ENCODE measurements around the gene PARP11. TPM values are rescaled to one million over a fixed set of nuclear protein-coding genes. Genes with fewer than 3 reads are reported as not detected.

The PARP11 gene
- total RNA-seq, 1 donor from 2014 or later: 28.3 TPM

DNA sequence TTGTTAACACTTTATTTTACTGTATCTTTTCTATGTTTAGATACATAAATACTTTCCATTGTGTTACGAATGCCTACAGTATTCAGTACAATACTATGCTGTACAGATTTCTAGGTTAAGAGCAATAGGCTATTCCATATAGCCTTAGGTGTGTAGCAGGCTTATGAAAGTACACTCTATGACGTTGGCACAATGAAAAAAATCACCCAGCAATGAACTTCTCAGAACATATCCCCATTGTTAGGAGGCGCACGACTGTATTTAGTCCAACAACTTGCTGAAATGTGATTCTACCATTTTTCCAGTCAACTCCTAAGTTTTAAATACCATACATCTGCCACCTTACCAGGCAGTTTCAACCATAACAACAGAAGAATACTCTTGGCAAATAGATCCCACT lies 1.8 kb downstream of the PARP11 start:
- no peak overlapping the region for H3K27ac Mint-ChIP-seq
- H3K9me3 Mint-ChIP-seq (ENCODE audit: low read depth): peaks cover 2% of the 10 kb centered on the region
- TF ChIP-seq, protein P1, sequence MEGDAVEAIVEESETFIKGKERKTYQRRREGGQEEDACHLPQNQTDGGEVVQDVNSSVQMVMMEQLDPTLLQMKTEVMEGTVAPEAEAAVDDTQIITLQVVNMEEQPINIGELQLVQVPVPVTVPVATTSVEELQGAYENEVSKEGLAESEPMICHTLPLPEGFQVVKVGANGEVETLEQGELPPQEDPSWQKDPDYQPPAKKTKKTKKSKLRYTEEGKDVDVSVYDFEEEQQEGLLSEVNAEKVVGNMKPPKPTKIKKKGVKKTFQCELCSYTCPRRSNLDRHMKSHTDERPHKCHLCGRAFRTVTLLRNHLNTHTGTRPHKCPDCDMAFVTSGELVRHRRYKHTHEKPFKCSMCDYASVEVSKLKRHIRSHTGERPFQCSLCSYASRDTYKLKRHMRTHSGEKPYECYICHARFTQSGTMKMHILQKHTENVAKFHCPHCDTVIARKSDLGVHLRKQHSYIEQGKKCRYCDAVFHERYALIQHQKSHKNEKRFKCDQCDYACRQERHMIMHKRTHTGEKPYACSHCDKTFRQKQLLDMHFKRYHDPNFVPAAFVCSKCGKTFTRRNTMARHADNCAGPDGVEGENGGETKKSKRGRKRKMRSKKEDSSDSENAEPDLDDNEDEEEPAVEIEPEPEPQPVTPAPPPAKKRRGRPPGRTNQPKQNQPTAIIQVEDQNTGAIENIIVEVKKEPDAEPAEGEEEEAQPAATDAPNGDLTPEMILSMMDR (IDR thresholded peaks at IDR 0.05; ENCODE audit: unreplicated experiment): no peak
- H3K36me3 Mint-ChIP-seq (ENCODE audit: insufficient read depth): peaks cover 1% of the 10 kb centered on the region
- peaks cover 12% of the 10 kb centered on the region for H3K4me1 Mint-ChIP-seq (ENCODE audit: low read depth)
- H3K27me3 Mint-ChIP-seq: no peaks in the 10 kb centered on the region
- no peak for DNase-seq (ENCODE audit: low spot score, unreplicated experiment)
- peak overlapping the region; percentile 91 for H3K4me3 Mint-ChIP-seq (ENCODE audit: low read depth)

DNA sequence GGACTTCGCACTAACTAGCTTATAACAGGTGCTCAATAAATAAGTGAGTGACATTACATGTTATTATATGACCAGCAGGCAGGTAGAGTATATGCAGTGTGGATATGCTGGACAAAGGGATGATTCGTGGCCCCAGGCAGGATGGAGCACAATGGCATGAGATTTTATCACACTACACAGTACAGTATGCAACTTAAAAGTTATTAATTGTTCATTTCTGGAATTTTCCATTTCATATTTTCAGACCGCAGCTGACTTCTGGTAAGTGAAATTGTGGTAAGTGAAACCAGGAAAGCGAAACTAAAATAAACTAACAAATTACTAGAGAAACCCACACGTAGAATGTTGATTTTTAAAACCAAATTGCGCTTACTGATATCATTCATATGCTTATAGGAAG lies 3.3 kb downstream of the PARP11 start:
- peaks cover 17% of the 10 kb centered on the region for H3K9me3 Mint-ChIP-seq (ENCODE audit: low read depth)
- no peak overlapping the region for H3K4me3 Mint-ChIP-seq (ENCODE audit: low read depth)
- no peak overlapping the region for H3K27ac Mint-ChIP-seq
- no peak for DNase-seq (ENCODE audit: low spot score, unreplicated experiment)
- H3K36me3 Mint-ChIP-seq (ENCODE audit: insufficient read depth): peaks cover 7% of the 10 kb centered on the region
- TF ChIP-seq, protein P1 (IDR thresholded peaks at IDR 0.05; ENCODE audit: unreplicated experiment): no peak
- H3K4me1 Mint-ChIP-seq (ENCODE audit: low read depth): peaks cover 12% of the 10 kb centered on the region
- no peaks in the 10 kb centered on the region for H3K27me3 Mint-ChIP-seq

DNA sequence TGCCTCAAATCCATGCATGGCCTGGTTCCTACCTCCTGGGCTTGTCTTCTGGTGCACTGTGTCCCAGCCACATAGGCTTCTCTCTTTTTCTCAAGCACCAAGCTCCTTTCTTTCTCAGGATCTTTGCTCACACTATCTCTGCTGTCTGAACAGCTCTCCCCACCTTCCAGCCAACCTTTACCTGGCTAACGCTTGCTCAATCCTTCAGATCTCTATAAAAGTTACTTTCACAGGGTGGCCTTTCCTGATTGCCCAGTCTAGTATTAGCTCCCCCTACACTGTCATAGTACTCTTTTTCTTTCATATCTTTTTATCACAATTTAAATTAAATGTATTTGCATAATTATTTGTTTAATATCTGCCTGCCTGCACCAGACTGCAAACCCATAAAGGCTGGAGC lies 3.8 kb downstream of the PARP11 start:
- Mint-ChIP-seq H3K27ac (no peak overlapping the region), H3K36me3 (ENCODE audit: insufficient read depth) (peaks cover 10% of the 10 kb centered on the region), H3K9me3 (ENCODE audit: low read depth) (peaks cover 21% of the 10 kb centered on the region), H3K27me3 (no peaks in the 10 kb centered on the region), H3K4me1 (ENCODE audit: low read depth) (peaks cover 12% of the 10 kb centered on the region), H3K4me3 (ENCODE audit: low read depth) (no peak overlapping the region)
- no peak for DNase-seq (ENCODE audit: low spot score, unreplicated experiment)
- TF ChIP-seq, protein P1 (IDR thresholded peaks at IDR 0.05; ENCODE audit: unreplicated experiment): no peak

GRCh38 chr12:3863756-3864155 lies 9.4 kb downstream of the PARP11 start:
- Mint-ChIP-seq H3K27me3 (no peaks in the 10 kb centered on the region), H3K4me1 (ENCODE audit: low read depth) (no peaks in the 10 kb centered on the region), H3K27ac (peak overlapping the region; percentile 1), H3K4me3 (ENCODE audit: low read depth) (no peak overlapping the region), H3K36me3 (ENCODE audit: insufficient read depth) (peaks cover 24% of the 10 kb centered on the region), H3K9me3 (ENCODE audit: low read depth) (peaks cover 21% of the 10 kb centered on the region)
- no peak for DNase-seq (ENCODE audit: low spot score, unreplicated experiment)
- TF ChIP-seq, protein P1 (IDR thresholded peaks at IDR 0.05; ENCODE audit: unreplicated experiment): no peak

DNA sequence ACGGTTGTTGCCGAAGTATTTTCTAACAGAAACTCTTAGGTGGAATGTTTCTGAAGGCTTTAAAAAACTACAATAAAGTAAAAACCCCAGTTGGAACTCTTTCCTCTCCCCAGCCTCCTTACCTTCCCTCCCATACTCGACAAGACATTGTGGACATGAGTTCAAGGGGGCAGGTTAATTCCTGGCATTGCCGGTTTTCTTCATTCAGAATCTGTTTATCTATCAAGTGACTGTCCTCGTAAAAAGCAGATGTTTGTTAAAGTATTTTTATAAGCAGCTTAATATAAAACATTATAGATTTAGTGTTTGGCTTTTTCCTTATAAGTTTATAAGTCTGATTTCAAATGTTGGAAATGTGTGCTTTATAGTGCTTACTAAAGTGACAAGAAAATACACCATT lies 30.7 kb downstream of the PARP11 start:
- no peak overlapping the region for H3K4me3 Mint-ChIP-seq (ENCODE audit: low read depth)
- H3K36me3 Mint-ChIP-seq (ENCODE audit: insufficient read depth): peaks cover 41% of the 10 kb centered on the region
- H3K9me3 Mint-ChIP-seq (ENCODE audit: low read depth): peaks cover 20% of the 10 kb centered on the region
- no peak for DNase-seq (ENCODE audit: low spot score, unreplicated experiment)
- no peaks in the 10 kb centered on the region for H3K27me3 Mint-ChIP-seq
- TF ChIP-seq, protein P1 (IDR thresholded peaks at IDR 0.05; ENCODE audit: unreplicated experiment): no peak
- H3K27ac Mint-ChIP-seq: no peak overlapping the region
- peaks cover 9% of the 10 kb centered on the region for H3K4me1 Mint-ChIP-seq (ENCODE audit: low read depth)

All from progenitor cell of endocrine pancreas (in vitro differentiated cells).